GM19099 (cell line): ENCODE results near the gene KRT27.

Source experiments
- POLR2A ChIP-seq: IDR thresholded peaks from 3 replicates; pipeline ENCODE4 v1.6.1; 2011; ENCODE audit warnings: low read depth; ENCODE audit not compliant: insufficient read length; ENCODE audit errors: extremely low read depth

Gene KRT27

DNA sequence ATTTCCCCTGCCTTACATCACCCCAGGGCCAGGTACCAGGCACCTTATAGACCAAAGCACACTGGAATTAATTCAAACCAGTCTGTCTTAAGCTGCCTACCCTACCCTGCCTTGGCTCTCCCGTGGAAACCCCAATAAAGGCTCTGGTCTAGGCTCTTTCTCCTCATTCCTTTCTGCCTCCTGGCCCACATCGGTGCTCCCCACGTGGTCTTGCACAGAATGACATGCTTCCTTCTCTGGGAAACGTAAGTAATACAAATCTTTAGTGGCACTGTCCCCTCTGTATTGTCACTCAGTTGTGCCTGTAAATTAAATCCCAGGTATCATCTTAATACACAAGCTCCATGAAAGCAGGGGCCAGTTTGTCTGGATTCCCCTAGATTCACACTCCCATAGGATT is 43.8 kb downstream of the KRT27 start:
- TF ChIP-seq POLR2A = no peak

DNA sequence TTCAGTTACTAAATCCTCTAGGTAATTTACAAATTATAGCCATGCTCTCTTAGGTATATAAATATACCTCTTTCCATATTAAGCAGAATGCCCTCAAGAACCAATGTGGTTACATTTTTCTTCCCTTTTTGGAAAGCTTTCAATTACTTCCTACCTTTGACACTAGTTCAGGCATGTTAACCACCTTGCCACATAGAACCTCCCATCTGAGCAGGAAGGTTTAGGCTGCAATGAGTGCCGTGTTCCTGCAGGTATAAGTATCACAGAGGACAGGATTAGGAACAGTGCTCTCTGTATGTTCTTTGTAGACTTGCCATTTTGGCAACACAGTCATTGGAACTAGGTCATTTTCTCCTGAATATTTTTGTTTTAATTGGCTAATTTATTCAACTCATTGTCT is 47.3 kb downstream of the KRT27 start:
- TF ChIP-seq POLR2A = no peak

DNA sequence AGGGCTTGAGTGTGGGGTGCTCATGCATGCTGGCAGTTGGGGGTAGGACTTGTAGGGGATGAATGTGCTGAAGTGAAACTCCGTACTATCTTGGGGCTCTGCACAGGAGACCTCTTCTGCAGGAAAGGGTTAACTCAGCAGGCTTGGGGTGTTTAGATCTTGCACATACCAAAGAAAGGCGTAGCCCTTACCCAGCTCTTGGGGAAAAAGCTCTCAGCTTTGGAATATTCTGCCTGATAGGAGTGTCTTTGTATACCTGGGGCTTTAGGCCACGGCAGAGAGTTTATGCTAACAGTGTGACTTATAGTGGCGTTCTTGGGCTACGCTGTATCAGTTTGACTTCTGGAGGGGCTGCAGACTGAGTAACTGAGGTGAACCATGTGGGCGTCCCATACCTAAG is 48.3 kb downstream of the KRT27 start:
- no peak for TF ChIP-seq POLR2A

DNA sequence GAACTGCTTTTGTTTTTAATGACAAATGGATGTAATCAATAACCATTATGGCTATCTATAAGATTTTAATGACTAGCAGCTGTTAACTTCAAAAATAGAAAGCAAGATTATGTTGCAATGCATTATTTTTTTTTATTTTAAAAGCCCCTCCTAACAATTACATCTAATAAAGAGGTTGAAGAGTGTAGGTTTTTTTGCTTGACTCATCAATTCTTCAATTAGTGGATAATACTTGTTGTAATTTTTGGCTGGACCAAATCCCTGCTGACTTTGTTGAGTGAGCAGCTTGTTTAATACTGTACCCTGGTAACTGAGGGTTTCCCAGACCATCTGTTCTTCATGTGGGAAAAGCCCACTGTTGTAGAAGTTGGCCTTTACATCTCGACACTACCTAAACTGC is 51.4 kb downstream of the KRT27 start:
- TF ChIP-seq POLR2A = no peak

DNA sequence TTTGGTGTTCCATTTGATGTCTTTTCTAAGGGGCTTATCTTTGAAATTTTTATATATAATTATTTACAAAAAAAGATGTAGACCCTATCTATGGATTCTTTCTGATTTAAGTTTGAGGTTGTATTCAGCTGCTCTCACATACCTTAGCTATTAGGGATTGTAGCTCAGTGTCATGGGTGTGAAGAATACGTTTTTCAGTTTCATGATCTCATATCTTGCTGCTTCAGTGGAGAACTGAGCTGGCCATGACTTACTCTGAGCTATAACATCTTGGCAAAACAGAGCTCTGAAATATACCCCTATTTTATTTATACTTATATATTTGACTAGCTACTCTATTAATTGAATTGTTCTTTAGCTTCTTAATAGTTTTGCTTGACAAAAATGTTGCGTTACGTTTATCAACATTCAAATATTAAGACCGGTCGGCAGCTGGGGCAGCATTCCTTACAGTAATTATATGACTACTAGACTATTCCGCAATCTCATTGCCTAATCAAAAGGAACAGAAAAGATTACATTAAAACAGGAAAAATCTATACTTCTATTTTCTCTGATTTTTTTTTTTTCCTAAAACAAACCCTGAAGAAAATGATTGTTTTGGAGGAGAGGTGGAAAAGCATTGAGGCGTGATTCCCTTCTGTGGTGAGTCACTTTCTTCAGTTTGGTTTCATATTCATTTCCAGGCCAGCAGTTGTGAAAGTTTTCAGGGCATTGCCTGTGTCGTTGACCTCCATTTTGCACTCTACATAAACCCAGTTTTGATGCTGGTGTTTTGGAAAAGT is 54.7 kb downstream of the KRT27 start:
- no peak for TF ChIP-seq POLR2A

DNA sequence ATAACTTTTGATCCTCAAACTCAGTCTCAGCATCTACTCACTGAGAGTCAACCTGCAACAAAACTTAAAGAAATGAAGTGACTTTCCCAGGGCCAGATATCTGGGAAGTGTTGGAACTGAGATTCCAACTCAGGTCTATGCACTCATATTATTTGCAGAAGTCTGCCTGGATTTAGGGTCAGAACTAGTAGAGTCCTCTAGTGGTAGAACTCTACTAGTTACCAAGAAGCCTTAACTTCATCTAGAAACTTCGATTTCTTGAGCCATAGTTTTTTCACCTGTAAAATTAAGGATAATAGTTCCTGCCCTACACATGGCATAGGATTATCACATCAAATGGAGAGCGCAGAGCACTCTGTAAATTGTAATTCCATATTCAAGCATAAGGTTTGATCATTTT is 55.4 kb downstream of the KRT27 start:
- TF ChIP-seq POLR2A = no peak
